ENCODE measurements around the gene DLX5.

The DLX5 gene

GRCh38 chr7:97002555-97003261 lies 21.9 kb downstream of the DLX5 start:
- no peak overlapping the region for H3K4me3 ChIP-seq (ENCODE audit: low read depth, low read length)
- no peak for TF ChIP-seq CTCF (IDR thresholded peaks at IDR 0.05; ENCODE audit: low read depth, low read length)

GRCh38 chr7:97001656-97002554 lies 22.7 kb downstream of the DLX5 start:
- no peak overlapping the region for H3K4me3 ChIP-seq (ENCODE audit: low read depth, low read length)
- TF ChIP-seq CTCF (IDR thresholded peaks at IDR 0.05; ENCODE audit: low read depth, low read length) = no peak

GRCh38 chr7:97001221-97001620 lies 23.4 kb downstream of the DLX5 start:
- no peak for TF ChIP-seq CTCF (IDR thresholded peaks at IDR 0.05; ENCODE audit: low read depth, low read length)
- H3K4me3 ChIP-seq (ENCODE audit: low read depth, low read length) = no peak overlapping the region

GRCh38 chr7:96998744-96999143 lies 25.9 kb downstream of the DLX5 start:
- TF ChIP-seq CTCF (IDR thresholded peaks at IDR 0.05; ENCODE audit: low read depth, low read length) = no peak
- H3K4me3 ChIP-seq (ENCODE audit: low read depth, low read length) = no peak overlapping the region

GRCh38 chr7:96998333-96998732 lies 26.3 kb downstream of the DLX5 start:
- no peak overlapping the region for H3K4me3 ChIP-seq (ENCODE audit: low read depth, low read length)
- no peak for TF ChIP-seq CTCF (IDR thresholded peaks at IDR 0.05; ENCODE audit: low read depth, low read length)

- TF ChIP-seq CTCF (IDR thresholded peaks at IDR 0.05; ENCODE audit: low read depth, low read length) = no peak
- no peak overlapping the region for H3K4me3 ChIP-seq (ENCODE audit: low read depth, low read length)
Observed at GRCh38 chr7:96997512-96998032, 27.1 kb downstream of the DLX5 start.
